A549 treated with AZD2906 at 1 μM for 4 hours (cell line): ENCODE data around the gene ATAT1. TPM values are rescaled to one million over a fixed set of nuclear protein-coding genes. Genes with fewer than 3 reads are reported as not detected.

Experiments used
- total RNA-seq: library from RNA; stranded (reverse); fragments of 200-300 nt; extraction: Qiagen RNA extraction; gene quantifications from 5 replicates; pipeline ENCODE4 v1.2.3, GENCODE V29; 2022

The ATAT1 gene
- 4.9 to 6.4 TPM (median 5.8 TPM) in 5 replicates for total RNA-seq

DNA sequence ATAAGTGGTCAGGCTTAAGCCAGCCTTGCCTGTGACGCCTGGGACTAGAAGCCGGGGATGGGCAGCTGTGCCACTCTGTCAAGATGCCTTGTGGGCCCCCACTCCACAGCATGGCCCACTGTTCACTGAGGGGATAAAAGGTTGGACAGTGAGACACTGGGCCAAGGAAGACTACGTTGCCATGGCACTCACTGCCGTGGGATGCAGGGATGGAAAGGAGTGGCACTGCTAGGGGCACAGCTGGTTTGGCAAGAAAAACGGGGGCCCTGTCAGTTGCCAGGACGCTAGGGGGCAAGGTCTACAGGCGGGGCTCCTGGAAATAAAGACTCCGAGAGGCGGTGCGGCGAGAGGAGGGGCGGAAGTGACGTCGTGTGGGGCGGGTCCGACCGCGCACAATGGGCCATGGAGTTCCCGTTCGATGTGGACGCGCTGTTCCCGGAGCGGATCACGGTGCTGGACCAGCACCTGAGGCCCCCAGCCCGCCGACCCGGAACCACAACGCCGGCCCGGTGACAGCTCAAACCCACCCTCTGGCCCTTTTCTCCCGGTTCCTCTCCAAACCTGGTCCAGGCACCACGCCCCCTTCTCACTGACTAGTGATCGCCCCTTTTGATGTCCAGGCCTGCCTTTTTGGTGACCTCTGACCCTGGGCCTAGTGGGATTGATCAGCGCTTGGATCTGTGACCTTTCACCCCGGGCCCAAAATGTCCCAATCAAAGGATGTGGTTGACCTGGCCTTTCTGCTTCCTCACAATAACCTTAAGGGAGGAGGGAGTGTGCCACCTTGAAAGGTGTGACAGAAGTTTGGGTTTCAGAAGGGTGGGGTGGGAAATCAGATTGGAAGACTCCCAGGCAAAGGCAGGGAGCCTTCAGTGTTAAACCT is at the start of gene ATAT1:
TSS of gene ATAT1 (plus strand) at position 391 of the 883 bp plus-strand sequence.

DNA sequence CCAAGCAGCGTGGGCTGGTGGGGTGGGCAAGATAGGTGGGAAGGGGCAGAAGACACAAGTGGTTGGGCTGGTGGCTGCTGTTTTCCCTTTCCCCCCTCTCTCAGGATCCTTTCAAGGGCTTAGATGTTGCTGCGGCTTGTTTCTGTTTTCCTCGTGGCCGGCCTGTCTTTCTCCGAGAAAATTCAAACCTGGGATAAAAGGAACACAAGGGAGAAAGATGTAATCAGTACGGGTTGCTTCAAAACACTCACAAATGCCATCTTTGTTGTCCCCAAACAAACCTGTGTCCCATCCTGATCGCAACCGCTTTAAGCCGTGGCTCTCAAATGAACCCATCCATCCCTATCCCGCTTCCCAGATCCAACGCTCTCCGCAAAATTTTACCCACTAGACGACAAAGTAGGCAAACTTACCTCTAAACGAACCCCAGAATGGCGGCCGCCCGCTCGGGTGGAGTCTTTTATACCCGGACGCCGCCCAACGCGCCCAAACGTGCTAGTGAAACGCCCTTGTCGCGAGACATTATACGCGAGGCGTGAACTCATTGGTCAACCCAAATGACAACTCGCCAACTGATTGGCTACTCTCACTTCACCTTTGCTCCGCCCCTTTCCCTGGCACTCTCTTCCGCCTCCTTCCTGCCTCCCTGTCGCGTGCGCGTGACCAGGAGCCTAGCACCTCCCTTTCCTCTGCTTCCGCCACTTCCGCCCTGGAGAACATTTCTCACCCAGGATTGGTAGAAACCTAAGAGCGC is 9.7 kb upstream of the ATAT1 start, which contains the start of gene PPP1R10:
TSS of gene PPP1R10 (minus strand) at position 433 of the 754 bp plus-strand sequence. CDS start 7,299 bp downstream, outside the sequence.

DNA sequence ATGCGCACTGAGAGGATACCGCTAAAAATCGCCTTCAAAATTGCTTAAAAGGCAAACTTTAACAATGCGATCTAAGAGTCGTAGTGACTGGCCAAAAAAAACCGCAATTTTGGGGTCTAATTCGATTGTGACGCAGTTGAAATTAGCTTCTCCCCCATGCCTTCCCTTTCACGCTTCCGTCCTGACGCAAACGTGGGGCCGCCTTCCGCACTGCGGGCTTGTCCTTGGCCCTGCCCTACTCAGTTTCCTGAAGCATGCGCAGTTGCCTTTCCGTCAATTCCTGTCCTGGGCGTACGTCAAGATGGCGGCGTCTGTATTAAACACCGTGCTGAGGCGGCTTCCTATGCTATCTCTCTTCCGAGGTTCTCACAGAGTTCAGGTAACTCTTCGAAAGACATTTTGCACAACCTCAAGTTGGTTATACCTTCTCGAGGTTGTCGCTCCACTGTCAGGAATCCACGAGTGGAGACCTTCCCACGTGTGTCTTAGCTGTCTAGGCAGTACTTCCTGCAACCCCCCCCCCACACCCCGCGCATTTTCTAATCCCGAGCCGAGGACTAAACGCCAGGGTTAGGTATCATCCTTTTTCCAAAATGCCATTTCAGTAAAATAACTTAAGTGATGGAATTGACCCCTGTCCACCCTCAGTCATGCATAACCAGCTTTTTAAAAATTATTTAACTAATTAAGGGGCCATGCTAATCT is 9.0 kb upstream of the ATAT1 start, which contains the start of gene MRPS18B:
TSS of gene MRPS18B (plus strand) at position 276 of the 705 bp plus-strand sequence. CDS start at position 302, 26 bp downstream.

DNA sequence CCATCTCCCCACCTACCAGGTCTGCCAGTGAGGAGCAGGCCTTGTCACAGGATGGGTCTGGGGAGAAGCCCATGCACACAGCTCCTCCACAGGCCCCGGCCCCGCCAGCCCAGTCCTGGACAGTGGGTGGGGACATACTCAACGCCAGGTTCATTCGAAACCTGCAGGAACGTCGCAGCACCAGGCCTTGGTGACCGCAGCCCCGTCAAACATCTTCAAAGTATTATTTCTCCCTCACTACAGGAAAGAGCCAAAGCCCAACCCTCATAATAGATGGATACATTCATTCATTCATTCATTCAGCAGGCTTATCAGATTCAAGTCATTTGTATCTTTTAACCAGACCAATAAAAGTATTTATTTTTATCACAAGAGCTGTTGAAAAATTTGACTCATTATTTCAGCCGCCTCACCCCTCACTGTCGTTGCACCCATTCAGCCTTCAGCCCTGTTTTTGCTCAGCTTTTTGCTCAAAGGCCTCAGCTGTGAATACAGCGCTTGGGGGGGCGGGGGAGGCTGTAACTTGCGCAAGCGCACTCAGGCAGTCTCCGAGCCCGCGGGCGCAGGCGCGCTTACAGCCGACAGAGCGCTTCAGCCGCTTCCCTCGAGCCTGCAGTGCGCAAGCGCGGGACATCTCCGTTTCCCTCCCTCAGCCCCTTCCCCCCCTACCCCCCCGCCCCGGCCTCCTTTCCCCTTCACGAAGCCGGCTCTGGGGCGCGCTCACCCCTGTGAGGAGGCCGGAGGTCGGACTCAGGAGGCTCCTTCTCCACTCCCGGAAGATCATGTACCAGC is 20.0 kb downstream of the ATAT1 start, which contains the start of gene C6orf136:
TSS of gene C6orf136 (plus strand) at position 684 of the 792 bp plus-strand sequence. CDS start at position 783, 99 bp downstream.

DNA sequence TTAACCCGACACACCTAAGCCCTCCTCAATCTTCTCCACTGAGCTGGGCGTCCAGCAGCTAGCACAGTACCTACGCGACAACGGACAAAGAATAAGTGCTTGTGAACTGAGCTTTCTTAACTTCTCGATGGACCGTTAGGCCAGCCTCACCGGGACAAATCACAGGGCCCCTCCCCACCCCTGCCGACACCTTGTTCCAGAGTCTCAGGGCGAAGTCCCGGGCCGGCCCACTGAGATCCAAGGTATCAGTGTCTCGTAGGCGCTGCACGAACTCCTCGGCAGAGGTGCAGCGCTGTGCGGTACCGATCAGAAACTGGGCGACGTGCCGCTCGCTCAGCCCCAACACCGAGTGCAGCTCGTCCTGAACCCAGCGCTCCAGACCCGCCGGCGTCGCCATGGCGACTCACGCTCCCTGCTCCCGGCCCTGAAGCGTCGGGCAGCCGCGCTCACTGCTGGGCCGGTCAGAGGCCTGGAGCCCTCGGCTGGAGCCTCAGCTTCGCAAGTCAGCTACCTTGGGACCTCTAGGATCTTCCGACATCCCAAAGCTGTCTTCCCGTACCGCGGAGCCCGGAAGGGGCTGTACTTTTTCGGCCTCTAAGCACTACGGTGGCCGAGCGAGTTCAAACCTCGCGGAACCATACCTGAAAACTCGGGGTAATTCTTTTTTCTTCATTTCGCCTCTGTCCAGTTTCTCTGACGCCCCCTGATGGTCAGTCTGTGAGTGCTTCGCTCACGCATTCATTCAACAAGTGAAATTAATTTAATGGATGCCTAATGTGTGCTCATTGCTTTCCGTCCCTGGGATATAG is 46.0 kb downstream of the ATAT1 start, which contains the start of gene DHX16:
TSS of gene DHX16 (minus strand) at position 562 of the 809 bp plus-strand sequence. CDS start at position 397, 165 bp downstream.

DNA sequence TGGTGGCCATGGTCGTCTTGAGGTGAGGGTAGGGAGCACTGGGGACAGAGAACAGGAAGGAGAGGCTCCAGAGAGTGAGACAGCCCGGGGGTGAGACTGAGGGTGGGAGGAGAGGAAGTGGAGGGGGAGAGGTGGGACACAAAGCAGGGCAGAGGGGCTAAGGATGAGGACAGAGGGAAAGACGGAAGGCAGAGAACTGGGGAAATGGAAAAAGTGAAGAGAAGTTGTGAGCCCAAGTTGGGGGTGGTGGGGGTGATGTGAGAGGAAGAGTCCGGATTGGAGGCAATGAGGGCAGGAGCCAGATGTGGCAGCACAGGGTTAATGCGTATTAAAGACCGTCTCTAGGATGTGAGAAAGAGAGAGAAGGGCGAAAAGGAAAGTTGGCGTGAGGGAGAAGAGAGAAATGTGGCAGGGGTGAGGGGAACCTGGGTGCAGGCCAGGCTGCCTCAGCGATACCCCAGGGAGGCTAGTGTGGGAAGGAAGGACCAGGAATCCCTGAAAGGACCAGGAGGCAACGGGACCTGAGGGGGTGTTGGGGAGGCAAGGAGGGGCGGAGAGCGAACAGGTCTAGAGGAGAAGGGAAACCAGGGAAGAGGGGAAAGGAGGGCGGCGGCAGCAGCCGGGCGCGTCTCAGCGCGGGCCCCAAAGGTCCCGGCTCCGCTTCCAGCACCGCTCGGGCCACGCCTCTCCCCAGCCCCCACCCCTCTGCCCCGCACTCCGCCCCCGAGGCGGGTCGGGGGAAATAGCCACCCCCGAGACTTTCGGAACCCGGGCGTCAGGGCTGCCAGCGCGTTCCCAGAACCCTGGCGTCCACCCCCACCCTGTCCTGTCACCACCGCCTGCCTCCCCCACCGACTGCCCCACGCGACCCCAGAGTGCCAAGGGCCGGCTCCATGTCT is 59.6 kb downstream of the ATAT1 start, which contains the start of gene PPP1R18:
TSS of gene PPP1R18 (minus strand) at position 637 of the 899 bp plus-strand sequence. CDS start at position 10, 627 bp downstream.

DNA sequence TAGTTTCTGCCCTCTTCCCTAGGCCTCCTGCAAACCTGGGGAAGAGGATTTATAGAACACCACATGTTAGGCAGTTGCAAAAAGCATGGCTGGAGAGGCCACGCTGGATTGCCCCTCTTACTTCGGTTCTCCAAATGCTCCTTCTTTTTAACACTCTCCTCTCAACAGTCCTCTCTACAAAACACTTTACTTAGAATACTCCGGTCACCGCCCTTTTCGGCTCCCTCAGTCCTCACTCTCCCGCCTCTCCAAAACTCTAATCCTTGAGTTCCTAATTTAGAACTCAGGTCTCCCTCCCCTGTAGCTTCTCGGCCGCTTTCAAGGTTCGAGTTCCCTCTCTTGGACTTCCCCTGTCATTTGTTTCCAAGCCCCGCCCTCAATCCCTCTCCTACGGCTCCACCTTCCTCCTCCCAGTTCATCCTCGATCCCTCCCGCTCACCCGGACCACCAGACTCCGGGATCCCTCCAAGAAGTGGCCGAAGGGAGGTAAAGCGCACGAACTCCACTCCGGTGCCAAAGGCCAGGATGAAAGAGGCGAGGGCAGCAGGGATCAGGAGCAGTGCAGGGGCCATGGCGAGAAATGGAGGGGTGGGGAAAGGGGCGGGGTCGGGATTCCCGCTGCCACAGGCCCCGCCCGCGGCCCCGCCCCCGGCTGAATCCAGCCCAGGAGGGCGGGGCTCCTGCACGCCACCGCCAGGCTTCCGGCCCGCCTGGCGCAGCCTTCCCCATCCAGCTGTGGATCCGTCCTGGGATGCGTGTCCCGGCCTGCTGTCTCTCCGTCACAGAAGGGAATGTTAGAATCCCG is 63.9 kb downstream of the ATAT1 start, which contains the start of gene NRM:
TSS of gene NRM (minus strand) at position 582 of the 805 bp plus-strand sequence. CDS start at position 572, 10 bp downstream.

Other genes with a start within 250 kb of the ATAT1 start
- 58.6 to 63.1 TPM (median 60.4 TPM) in 5 replicates for gene HLA-E, start 137.4 kb upstream of the ATAT1 start, total RNA-seq
- 26.8 to 32.9 TPM (median 30.8 TPM) in 5 replicates for gene GNL1, start 70.4 kb upstream of the ATAT1 start, total RNA-seq
- 15.2 to 17.3 TPM (median 16.5 TPM) in 5 replicates for gene PRR3, start 69.6 kb upstream of the ATAT1 start, total RNA-seq
- gene ABCF1, start 55.4 kb upstream of the ATAT1 start, total RNA-seq = 45.1 to 57.4 TPM (median 48.6 TPM) in 5 replicates
- gene PPP1R10, start 9.6 kb upstream of the ATAT1 start, total RNA-seq = 27.6 to 43.6 TPM (median 31.5 TPM) in 5 replicates
- gene MRPS18B, start 9.0 kb upstream of the ATAT1 start, total RNA-seq = 70.3 to 114 TPM (median 72.6 TPM) in 5 replicates
- 10.9 to 13.6 TPM (median 13.2 TPM) in 5 replicates for gene C6orf136, start 20.3 kb downstream of the ATAT1 start, total RNA-seq
- 25.9 to 28.6 TPM (median 27.0 TPM) in 5 replicates for gene DHX16, start 46.1 kb downstream of the ATAT1 start, total RNA-seq
- 38.8 to 45.2 TPM (median 41.3 TPM) in 5 replicates for gene PPP1R18, start 59.8 kb downstream of the ATAT1 start, total RNA-seq
- 21.7 to 28.7 TPM (median 27.9 TPM) in 5 replicates for gene NRM, start 64.1 kb downstream of the ATAT1 start, total RNA-seq
- 15.5 to 19.2 TPM (median 15.8 TPM) in 5 replicates for gene MDC1, start 90.4 kb downstream of the ATAT1 start, total RNA-seq
- gene TUBB, start 93.5 kb downstream of the ATAT1 start, total RNA-seq = 793 to 945 TPM (median 901 TPM) in 5 replicates
- gene FLOT1, start 115.8 kb downstream of the ATAT1 start, total RNA-seq = 83.5 to 93.1 TPM (median 90.0 TPM) in 5 replicates
- gene IER3, start 117.7 kb downstream of the ATAT1 start, total RNA-seq = 40.1 to 61.9 TPM (median 59.7 TPM) in 5 replicates